Loucy (cell line): ENCODE data around the gene THBS4.

Experiments
- CTCF ChIP-seq: fragments of 200-600 bp; sonication (generic); conservative IDR thresholded peaks from 2 replicates; pipeline ENCODE4 v1.5.1; 2014; ENCODE audit warnings: mild to moderate bottlenecking, antibody characterized with exemption, low read length
- EZH2phosphoT487 ChIP-seq: fragments of 200-600 bp; IDR thresholded peaks from 2 replicates; pipeline ENCODE4 v1.6.1; 2018; ENCODE audit warnings: antibody characterized with exemption, mild to moderate bottlenecking, moderate library complexity, borderline replicate concordance

GRCh38 chr5:80070338-80071056 is 35.3 kb downstream of the THBS4 start:
- TF ChIP-seq CTCF, result no peak
- TF ChIP-seq EZH2phosphoT487, result no peak
